DMS 273 treated with DMSO at 0.1 percent for 48 hours (cell line): ENCODE data around the gene PTPRM.

Source experiments
- DNase-seq: peaks from one replicate; lab custom pipeline; 2025; lab: John Stamatoyannopoulos, UW

The PTPRM gene

GRCh38 chr18:8400193-8400752, 833.2 kb downstream of the PTPRM start:
- no peak for DNase-seq

GRCh38 chr18:8400825-8401224, 833.7 kb downstream of the PTPRM start:
- no peak for DNase-seq

- DNase-seq: no peak
These were observed 834.5 kb downstream of the PTPRM start for GRCh38 chr18:8401606-8402005.

GRCh38 chr18:8402237-8402636, 835.1 kb downstream of the PTPRM start:
- no peak for DNase-seq

- no peak for DNase-seq
These were observed 836.6 kb downstream of the PTPRM start for GRCh38 chr18:8403713-8404112.

GRCh38 chr18:8406186-8406867, 839.2 kb downstream of the PTPRM start:
- DNase-seq: no peak

GRCh38 chr18:8406868-8407250, 839.7 kb downstream of the PTPRM start:
- no peak for DNase-seq

- DNase-seq: no peak
These were observed 842.0 kb downstream of the PTPRM start for GRCh38 chr18:8409151-8409550.

- no peak for DNase-seq
These were observed 844.4 kb downstream of the PTPRM start for GRCh38 chr18:8411492-8411891.

GRCh38 chr18:8412117-8412516, 845.0 kb downstream of the PTPRM start:
- no peak for DNase-seq

- no peak for DNase-seq
These were observed 846.1 kb downstream of the PTPRM start for GRCh38 chr18:8413189-8413588.

GRCh38 chr18:8413751-8414150, 846.6 kb downstream of the PTPRM start:
- no peak for DNase-seq

GRCh38 chr18:8416212-8417019, 849.3 kb downstream of the PTPRM start:
- DNase-seq: no peak

- no peak for DNase-seq
These were observed 855.3 kb downstream of the PTPRM start for GRCh38 chr18:8422391-8422790.

GRCh38 chr18:8423051-8423557, 856.0 kb downstream of the PTPRM start:
- DNase-seq: no peak

GRCh38 chr18:8424481-8424880, 857.4 kb downstream of the PTPRM start:
- DNase-seq: no peak

GRCh38 chr18:8424917-8425725, 858.0 kb downstream of the PTPRM start:
- DNase-seq: no peak

GRCh38 chr18:8426401-8426800, 859.3 kb downstream of the PTPRM start:
- DNase-seq: no peak

- no peak for DNase-seq
These were observed 860.2 kb downstream of the PTPRM start for GRCh38 chr18:8427339-8427738.

- DNase-seq: no peak
These were observed 861.8 kb downstream of the PTPRM start for GRCh38 chr18:8428951-8429350.

GRCh38 chr18:8431036-8431435, 863.9 kb downstream of the PTPRM start:
- DNase-seq: no peak

GRCh38 chr18:8433323-8433722, 866.2 kb downstream of the PTPRM start:
- no peak for DNase-seq
